Breast epithelium (tissue), 3 donors: ENCODE data around the gene NANOG.

Source experiments
- POLR2A ChIP-seq: fragments of 450-650 bp; IDR thresholded peaks from one replicate; pipeline ENCODE4 v1.6.1; 2016; ENCODE audit warnings: antibody characterized with exemption, mild to moderate bottlenecking, moderate library complexity
- TF ChIP-seq, protein P1 (sequence below), 3 donors: fragments of 450-650 bp; IDR thresholded peaks; one replicate each; pipeline ENCODE4 v1.5.1; 2016 to 2017; ENCODE audit warnings: antibody characterized with exemption in 3 of 3, mild to moderate bottlenecking in 3 of 3, moderate library complexity in 3 of 3

DNA sequence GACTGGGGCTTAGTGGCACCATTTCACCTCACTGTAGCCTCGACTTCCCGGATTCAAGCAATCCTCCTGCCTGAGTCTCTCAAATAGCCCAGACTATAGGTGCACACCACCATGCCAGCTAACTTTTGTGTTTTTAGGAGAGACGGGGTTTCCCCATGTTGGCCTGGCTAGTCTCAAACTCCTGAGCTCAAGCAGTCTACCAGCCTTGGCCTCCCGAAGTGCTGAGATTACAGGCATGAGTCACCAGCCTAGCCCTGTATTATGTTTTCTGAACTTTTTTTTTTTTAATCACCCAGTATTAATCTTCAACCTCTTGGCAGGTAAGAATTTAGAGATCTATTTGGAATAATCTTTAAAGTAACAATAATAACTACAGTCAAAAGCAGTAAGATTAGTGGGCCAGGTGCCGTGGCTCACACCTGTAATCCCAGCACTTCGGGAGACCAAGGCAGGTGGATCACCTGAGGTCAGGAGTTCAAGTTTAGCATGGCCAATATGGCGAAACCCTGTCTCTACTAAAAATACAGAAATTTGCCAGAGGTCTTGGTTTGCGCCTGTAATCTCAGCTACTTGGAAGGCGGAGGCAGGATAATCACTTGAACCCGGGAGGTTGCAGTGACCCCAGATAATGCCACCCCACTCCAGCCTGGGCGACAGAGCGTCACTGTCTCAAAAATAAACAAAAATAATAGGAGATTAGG is 8.6 kb downstream of the NANOG start:
- TF ChIP-seq, protein P1, sequence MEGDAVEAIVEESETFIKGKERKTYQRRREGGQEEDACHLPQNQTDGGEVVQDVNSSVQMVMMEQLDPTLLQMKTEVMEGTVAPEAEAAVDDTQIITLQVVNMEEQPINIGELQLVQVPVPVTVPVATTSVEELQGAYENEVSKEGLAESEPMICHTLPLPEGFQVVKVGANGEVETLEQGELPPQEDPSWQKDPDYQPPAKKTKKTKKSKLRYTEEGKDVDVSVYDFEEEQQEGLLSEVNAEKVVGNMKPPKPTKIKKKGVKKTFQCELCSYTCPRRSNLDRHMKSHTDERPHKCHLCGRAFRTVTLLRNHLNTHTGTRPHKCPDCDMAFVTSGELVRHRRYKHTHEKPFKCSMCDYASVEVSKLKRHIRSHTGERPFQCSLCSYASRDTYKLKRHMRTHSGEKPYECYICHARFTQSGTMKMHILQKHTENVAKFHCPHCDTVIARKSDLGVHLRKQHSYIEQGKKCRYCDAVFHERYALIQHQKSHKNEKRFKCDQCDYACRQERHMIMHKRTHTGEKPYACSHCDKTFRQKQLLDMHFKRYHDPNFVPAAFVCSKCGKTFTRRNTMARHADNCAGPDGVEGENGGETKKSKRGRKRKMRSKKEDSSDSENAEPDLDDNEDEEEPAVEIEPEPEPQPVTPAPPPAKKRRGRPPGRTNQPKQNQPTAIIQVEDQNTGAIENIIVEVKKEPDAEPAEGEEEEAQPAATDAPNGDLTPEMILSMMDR (IDR thresholded peaks at IDR 0.05) = no peak
- TF ChIP-seq POLR2A = no peak
